Thyroid gland (tissue), 4 donors: ENCODE data around the gene MRPL36. TPM values are rescaled to one million over a fixed set of nuclear protein-coding genes. Genes with fewer than 3 reads are reported as not detected.

Experiments used
- DNase-seq, 2 donors: peaks; one replicate each; pipeline ENCODE4 v3.0.0-alpha.2; 2019
- H3K27ac ChIP-seq, 3 donors: fragments of 200-600 bp; sonication (generic); 1 replicate in 2 of 3; 2 replicates in 1 of 3; pipeline ENCODE4 v1.5.1; 2016 to 2019; ENCODE audit warnings: mild to moderate bottlenecking in 1 of 3, moderate library complexity in 1 of 3
- H3K27me3 ChIP-seq: fragments of 200-600 bp; sonication (generic); one replicate; pipeline ENCODE4 v1.5.1; 2019
- H3K36me3 ChIP-seq, 2 donors: fragments of 200-600 bp; sonication (generic); one replicate each; pipeline ENCODE4 v1.5.1; 2016 to 2019
- H3K4me1 ChIP-seq, 2 donors: fragments of 200-600 bp; sonication (generic); one replicate each; pipeline ENCODE4 v1.5.1; 2017 to 2019
- H3K4me3 ChIP-seq, 3 donors: fragments of 200-600 bp; sonication (generic); replicated peaks in 1 of 3; 1 replicate in 2 of 3; 2 replicates in 1 of 3; pipeline ENCODE4 v1.5.1; 2016; ENCODE audit warnings: mild to moderate bottlenecking in 1 of 3
- H3K9me3 ChIP-seq: fragments of 200-600 bp; sonication (generic); one replicate; pipeline ENCODE4 v1.5.1; 2017
- POLR2A ChIP-seq, 2 donors: fragments of 450-650 bp; IDR thresholded peaks; one replicate each; pipeline ENCODE4 v1.6.1; 2017; ENCODE audit warnings: antibody characterized with exemption in 2 of 2, mild to moderate bottlenecking in 2 of 2, moderate library complexity in 1 of 2
- WGBS, 2 donors: methylation state at CpG; one replicate each; pipeline ENCODE4 v1.1.5; 2017; 5-methylcytosine and 5-hydroxymethylcytosine counted together
- intact Hi-C: fragments of 100-400 bp; cut with DNase I; formaldehyde crosslinking; loops from one replicate; pipeline ENCODE4 v1.15.1; 2023
- total RNA-seq, 4 donors: library from RNA; depleted of rRNA; stranded (reverse); fragments of >200 nt; gene quantifications; one replicate each; pipeline ENCODE4 v1.2.3, GENCODE V29; 2016
- TF ChIP-seq, protein P1 (sequence below), 6 experiments: fragments of 200-600 bp in 3 of 6; fragments of 450-650 bp in 3 of 6; sonication (generic) in 3 of 6; IDR thresholded peaks; one replicate each; pipeline ENCODE4 v1.5.1; 2016 to 2019; ENCODE audit warnings: antibody characterized with exemption in 6 of 6, mild to moderate bottlenecking in 2 of 6, inconsistent platforms in 1 of 6, moderate library complexity in 1 of 6

The MRPL36 gene
- total RNA-seq, 4 donors from 2014 or later = 10.4 to 41.7 (median 33.6) TPM

DNA sequence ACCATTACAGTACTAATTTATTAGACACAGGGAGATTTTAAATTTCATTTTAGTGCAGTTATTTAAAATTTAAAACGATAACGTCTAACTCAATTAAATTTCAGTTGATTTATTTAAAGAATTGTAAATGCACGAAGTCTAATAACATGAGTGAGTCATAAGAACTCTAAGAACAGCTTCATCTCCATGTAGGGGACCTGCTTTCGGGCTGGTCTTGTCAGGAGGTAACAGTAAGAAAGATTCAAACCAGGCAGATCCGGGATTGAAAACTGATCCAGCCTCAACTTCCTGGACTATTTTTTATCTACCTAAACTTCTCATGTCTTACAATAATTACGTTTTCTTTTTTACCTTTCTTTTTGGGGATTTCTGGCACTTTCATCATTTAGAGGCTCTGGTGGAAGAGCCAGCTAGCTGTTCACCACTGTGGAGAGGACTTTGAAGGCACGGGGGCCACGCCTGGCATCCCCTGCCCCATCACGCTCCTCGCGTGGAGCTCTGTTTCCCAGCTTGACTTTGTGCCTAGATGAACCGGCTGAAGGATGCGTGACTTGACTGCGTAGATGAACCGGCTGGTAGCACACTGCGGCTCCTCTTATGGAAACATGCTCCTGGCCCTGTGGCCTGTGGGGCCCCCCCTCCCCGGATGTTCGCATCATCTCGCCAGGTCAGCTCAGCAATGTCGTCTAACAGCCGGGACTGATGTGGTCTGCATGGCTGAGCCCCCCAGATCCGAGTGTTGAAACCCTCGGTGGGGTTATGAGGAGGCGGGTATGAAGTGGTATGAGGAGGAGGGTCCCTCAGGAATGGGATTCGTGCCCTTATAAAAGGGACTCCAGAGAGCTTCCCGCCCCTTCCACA, 27.6 kb upstream of the MRPL36 start:
- no peaks in the 10 kb centered on the region for H3K4me1 ChIP-seq
- H3K27ac ChIP-seq = no peak overlapping the region
- H3K36me3 ChIP-seq = no peaks in the 10 kb centered on the region
- no peaks in the 10 kb centered on the region for H3K9me3 ChIP-seq
- H3K27me3 ChIP-seq = no peaks in the 10 kb centered on the region
- 91 to 93% methylated on average over 26 of the region's 26 CpGs for WGBS, 2 donors
- no peak overlapping the region for H3K4me3 ChIP-seq
- TF ChIP-seq, protein P1, sequence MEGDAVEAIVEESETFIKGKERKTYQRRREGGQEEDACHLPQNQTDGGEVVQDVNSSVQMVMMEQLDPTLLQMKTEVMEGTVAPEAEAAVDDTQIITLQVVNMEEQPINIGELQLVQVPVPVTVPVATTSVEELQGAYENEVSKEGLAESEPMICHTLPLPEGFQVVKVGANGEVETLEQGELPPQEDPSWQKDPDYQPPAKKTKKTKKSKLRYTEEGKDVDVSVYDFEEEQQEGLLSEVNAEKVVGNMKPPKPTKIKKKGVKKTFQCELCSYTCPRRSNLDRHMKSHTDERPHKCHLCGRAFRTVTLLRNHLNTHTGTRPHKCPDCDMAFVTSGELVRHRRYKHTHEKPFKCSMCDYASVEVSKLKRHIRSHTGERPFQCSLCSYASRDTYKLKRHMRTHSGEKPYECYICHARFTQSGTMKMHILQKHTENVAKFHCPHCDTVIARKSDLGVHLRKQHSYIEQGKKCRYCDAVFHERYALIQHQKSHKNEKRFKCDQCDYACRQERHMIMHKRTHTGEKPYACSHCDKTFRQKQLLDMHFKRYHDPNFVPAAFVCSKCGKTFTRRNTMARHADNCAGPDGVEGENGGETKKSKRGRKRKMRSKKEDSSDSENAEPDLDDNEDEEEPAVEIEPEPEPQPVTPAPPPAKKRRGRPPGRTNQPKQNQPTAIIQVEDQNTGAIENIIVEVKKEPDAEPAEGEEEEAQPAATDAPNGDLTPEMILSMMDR (IDR thresholded peaks at IDR 0.05) = no peak
- TF ChIP-seq POLR2A (IDR thresholded peaks at IDR 0.05) = no peak
- intact Hi-C loops = no loop called here
- no peak for DNase-seq

DNA sequence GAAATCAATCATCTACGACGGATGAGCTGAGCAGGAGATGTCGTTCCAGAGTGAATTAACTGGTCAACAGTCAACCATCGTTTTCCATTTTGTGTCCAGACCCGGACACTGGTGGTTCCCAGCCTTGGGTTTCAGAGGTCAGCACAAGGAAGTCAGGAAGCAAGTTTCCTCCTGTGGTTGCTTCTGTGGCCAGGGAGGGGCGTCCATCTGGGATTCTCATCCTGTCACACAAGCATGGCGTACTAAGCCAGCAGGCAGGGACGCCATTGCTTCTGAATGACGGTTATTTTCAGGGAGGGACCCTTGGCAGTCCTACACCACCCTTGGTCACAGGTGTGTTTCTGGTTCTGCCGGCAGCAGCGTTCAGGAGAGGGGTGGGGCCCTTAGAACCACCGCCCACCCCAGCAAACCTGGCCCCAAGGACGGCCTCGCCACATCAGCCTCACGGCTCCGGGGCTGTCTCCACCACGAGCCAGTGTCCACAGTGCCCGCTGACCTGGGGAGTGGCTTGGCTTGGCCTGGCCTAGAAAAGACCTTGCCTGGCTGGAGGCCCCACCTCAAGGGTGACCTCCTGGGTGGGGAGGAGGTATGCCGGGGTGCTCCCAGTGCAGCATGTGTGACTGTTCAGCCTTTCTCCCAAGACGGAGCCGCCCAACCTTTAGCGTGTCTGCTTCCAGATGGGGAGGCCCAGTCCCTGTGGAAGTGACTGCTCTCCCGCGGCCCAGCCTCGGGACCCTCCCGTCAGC, 26.8 kb upstream of the MRPL36 start:
- no peaks in the 10 kb centered on the region for H3K4me1 ChIP-seq
- 89 to 90% methylated on average over 22 to 26 of the region's 26 CpGs for WGBS, 2 donors
- intact Hi-C loops = no loop called here
- H3K4me3 ChIP-seq = no peak overlapping the region
- no peaks in the 10 kb centered on the region for H3K9me3 ChIP-seq
- H3K36me3 ChIP-seq = peaks cover 0 to under 1% of the 10 kb centered on the region in 2 donors
- no peaks in the 10 kb centered on the region for H3K27me3 ChIP-seq
- DNase-seq = no peak
- H3K27ac ChIP-seq = no peak overlapping the region
- TF ChIP-seq POLR2A (IDR thresholded peaks at IDR 0.05) = no peak
- TF ChIP-seq, protein P1 (IDR thresholded peaks at IDR 0.05) = no peak

DNA sequence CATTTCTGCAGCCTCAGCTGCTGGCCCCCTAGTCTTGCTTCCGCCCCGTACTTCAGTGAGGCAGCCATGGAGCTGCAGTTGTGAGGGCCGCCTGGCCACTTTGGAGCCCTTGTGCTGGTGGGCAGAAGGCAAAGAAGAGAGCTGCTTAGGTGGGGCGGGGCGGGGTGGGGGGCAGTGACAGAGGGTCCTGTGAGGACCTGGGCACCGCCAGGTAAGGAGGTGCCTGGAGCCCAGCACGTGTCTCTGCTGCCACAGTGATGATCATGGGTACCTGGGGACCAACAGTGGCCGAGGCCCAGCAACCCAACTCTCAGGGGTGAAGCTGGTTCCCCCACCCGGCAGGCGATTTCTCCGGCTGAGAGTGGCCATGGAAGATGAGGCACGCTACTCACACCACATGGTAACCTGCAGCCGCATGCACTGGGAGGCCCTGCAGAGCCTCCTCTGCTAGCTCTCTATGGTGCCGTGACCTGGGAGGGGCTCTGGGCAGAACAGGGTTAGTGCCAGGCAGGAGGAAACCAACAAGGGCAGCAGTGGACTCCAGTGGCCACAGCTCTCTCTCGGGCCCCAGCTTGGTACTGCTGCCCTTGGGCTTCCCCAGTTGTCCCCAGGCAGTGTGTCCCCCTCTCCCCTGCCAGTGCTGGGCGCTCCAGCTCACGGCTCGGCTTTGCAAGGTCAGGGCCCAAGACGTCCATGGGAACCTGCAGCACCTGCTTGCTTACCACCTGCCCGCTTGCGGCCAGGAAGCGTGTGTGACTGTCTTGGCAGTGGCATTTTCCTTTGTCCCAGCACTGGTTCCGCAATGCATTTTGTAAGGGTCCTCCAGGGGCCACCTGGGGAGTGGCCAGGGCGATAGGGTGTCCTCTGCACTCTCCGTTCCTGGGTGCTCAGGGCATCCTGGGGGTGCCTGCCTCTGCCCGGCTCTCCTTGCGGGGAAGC, 25.5 kb upstream of the MRPL36 start:
- Histone ChIP-seq H3K36me3 (peaks cover 8 to 13% of the 10 kb centered on the region in 2 donors), H3K27me3 (no peaks in the 10 kb centered on the region), H3K27ac (no peak overlapping the region), H3K4me1 (no peaks in the 10 kb centered on the region), H3K9me3 (no peaks in the 10 kb centered on the region), H3K4me3 (no peak overlapping the region)
- no peak for DNase-seq
- WGBS, 2 donors = 94 to 95% methylated on average over 16 to 23 of the region's 27 CpGs
- intact Hi-C loops = no loop called here
- TF ChIP-seq POLR2A (IDR thresholded peaks at IDR 0.05) = no peak
- TF ChIP-seq, protein P1 (IDR thresholded peaks at IDR 0.05) = no peak

DNA sequence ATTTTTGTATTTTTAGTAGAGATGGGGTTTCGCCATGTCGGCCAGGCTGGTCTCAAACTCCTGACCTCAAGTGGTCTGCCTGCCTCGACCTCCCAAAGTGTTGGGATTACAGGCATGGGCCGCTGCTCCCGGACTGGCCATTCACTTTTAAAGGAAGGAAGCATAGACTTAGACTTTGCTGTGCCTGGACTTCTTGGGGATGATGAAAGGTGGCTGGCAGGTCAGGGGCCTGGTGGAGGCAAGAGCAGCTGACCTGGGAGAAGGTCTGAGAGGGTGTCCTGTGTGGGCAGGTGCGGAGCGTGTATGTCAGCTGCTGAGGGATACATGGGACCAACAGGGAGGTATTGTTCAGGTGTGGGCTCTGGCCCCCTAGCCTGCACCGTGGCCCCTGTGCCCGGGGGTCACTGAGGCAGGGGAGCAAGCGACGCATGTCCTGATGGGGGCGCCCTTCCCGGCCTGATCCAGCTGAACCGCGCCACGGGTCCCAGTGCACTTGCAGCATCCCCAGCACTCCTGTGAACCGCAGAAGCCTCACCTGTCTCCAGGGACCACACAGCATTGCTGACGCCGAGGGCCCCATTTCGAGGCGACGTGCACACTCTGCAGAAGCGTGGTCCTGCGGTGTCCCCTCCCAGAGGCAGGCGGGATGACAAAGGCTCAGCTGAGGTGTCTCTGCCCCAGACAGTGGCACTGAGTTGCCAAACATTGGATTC, 24.6 kb upstream of the MRPL36 start:
- WGBS, 2 donors = 91 to 98% methylated on average over 5 to 23 of the region's 25 CpGs
- TF ChIP-seq POLR2A (IDR thresholded peaks at IDR 0.05) = no peak
- TF ChIP-seq, protein P1 (IDR thresholded peaks at IDR 0.05) = no peak
- peaks cover 11 to 14% of the 10 kb centered on the region in 2 donors for H3K36me3 ChIP-seq

More for the DNA sequence above, 24.6 kb upstream of the MRPL36 start:
- Histone ChIP-seq H3K27ac (no peak overlapping the region), H3K27me3 (no peaks in the 10 kb centered on the region), H3K4me1 (no peaks in the 10 kb centered on the region), H3K9me3 (no peaks in the 10 kb centered on the region), H3K4me3 (no peak overlapping the region)
- intact Hi-C loops = no loop called here
- no peak for DNase-seq
